ENCODE measurements around the gene SNX15.

The SNX15 gene

GRCh38 chr11:65058012-65058411 lies 30.8 kb downstream of the SNX15 start:
- no peak for DNase-seq

DNA sequence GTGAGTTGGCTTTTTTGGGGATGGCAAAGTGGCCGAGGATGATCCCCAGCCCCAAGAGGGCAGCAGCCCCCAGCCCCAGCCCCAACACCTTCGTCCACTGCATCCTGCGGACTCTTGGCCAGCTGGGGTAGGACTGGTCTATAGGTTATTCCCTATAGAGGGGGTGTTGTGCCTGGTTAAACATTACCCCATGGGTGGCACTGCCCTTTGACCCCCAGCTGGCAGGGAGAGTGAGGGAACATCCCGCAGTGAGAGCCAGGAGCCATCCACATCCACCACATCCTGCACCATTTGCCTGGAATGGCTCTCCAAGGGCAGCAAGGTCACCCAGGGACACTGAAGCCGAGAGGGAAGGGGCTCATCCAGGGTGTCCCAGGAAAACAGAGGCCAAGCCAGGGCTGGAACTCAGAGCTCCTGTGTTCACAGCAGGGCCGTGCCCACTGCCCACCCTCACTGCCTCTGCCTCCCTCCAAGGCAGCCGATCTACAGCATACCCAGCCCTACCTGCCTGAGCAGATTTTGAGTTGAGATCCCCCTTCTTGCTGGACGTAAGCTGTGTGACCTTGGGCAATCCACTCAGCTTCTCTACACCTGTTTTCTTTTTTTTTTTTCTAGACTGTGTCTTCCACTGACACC lies 31.3 kb downstream of the SNX15 start, which contains the start of gene NAALADL1:
Gene NAALADL1, minus strand, starts transcription at position 135 of the 636 bp plus-strand sequence. Its CDS starts 32 bp downstream, at position 103.
- no peak for DNase-seq

- DNase-seq: no peak
These were observed 32.3 kb downstream of the SNX15 start for GRCh38 chr11:65059523-65059922.

DNA sequence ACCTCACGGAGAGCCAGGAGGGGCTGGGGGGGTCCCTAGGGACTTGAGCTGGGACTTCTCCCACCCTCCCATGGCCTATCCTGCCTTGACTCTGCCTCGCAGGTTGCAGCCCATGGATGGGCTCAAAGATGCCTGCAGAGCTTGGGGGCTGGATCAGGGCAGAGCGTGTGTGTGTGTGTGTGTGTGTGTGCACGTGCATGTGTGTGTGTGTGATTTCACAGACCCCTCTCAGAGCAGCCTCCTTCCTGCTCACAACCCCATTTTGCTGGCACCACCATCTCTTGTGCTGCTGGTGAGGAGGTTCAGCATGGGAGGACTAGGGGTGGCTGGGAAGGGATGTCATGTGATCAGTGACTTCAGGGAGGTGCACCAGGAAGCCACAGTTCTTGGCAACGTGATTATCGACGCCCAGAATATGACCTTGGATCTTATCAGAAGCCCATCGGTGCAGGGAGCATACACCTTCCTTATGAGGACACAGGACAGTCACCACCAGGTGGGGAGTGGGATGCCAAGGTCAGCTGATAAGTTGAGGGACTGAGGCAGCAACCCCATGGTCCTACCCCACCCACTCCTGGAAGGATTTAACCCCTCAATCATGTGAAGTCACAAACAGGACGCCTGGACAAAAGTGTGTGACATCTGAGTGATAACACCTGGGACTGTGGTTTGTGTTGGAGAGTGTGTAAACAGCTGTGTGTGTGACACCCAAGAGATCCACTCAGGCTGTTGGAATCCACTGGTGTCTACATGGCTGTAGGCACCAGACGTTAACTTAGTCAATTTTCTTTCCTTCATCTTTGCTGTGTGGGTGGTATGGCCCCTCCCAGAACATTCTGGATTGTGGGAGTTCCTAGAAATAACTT lies 33.0 kb downstream of the SNX15 start:
- DNase-seq: no peak

- no peak for DNase-seq
These were observed 33.7 kb downstream of the SNX15 start for GRCh38 chr11:65060913-65061408.

GRCh38 chr11:65063532-65063931 lies 36.3 kb downstream of the SNX15 start:
- no peak for DNase-seq

DNA sequence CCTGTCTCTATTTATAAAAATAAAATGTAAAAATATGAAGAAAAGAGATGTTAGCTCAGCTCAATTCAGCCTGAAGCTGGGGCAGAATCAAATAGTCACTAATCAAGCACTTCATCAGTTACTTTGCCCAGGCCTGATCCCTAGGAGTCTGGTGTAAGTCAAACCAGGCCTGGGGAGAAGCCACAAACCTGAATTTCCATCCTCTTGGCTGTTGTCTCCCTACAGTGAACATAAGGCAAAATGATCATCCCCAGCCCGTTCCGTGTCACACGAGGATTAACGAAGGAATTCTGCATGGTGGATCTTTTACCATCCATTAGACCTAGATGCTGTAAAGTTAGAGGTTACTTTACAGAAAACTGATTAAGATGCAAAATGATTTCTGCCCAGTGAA lies 37.6 kb downstream of the SNX15 start:
- DNase-seq: no peak

- no peak for DNase-seq
These were observed 38.6 kb downstream of the SNX15 start for GRCh38 chr11:65065851-65066250.

GRCh38 chr11:65066315-65066714 lies 39.1 kb downstream of the SNX15 start:
- no peak for DNase-seq

DNA sequence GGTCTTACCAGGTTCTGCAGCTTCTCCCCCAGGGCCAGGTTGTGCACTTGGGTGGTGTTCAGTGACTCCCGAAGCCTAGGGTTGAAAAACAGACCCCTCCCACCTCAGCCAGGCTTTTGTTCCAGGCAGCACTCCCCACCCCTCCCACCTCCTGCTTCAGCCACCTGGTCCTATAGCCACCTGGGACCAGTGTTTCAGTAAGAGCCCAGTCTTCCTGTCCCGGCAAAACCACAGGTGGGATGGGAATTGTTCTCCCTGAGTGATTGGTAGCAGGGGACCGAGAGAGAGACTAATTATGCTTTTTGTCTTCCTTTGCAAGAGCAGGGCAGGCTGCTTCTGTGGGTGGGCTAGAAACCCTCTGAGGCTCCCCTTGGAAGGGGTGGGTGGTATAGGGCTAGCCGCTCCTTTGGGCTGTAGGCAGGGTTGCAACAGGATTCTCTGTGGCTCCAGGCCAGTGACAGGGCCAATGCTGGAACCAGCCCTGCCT lies 39.6 kb downstream of the SNX15 start:
- peak; percentile 6 for DNase-seq

- DNase-seq: no peak
These were observed 40.2 kb downstream of the SNX15 start for GRCh38 chr11:65067446-65067845.

- DNase-seq: no peak
These were observed 42.0 kb downstream of the SNX15 start for GRCh38 chr11:65069217-65069616.

DNA sequence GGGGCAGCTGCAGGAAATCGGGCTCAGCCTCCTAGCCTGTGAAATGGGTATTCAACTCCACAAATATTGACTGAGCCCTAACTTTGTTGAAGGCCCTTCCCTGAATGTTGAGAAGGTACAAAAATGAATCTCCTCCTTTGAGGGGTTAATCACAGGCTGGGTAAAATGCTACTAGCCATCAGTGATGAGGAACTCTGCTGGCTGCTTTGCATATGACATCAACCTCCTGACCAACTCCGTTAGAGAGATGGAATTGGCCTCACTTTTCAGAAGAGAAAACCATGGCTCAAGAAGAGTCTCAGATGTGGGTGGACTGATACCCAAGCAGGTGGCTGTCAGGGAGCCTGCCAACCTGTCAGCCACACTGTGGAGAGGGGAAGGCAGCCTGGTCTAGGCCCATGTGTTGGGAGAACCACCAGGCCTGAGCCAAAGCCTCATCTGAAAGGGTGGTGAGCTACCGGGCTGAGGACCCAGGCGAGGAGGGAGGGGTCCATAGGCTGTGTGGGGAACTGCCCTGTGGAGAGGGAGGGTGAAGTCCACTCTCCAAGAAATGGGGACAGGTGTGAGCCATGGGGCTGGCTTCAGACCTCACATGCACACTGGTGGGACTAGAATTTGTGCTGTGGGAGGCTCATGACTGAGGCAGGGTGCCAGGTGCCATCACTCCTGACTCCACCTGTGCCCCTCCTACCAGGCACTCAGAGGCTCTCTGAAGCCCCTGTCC lies 44.8 kb downstream of the SNX15 start:
- no peak for DNase-seq

- DNase-seq: no peak
These were observed 45.4 kb downstream of the SNX15 start for GRCh38 chr11:65072631-65072966.

DNA sequence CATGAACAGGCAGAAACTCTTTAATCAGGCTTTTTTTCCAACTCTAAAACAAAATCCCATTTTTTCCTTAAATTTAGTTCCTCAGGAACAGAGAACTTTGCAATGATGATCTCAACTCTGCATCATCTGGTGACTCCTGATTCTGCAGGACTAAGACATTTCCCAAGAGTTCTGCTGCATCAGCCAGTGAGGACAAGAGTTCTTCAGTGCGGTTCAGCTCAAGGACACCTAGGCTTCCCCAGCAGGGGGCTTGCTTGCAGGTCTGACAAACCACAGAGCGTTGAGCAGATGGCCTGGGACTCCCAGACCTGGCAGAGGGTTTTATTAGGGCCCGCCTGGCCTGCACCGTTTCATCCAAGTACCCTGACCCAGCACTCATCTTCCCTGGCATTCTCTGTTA lies 50.2 kb downstream of the SNX15 start:
- no peak for DNase-seq

DNA sequence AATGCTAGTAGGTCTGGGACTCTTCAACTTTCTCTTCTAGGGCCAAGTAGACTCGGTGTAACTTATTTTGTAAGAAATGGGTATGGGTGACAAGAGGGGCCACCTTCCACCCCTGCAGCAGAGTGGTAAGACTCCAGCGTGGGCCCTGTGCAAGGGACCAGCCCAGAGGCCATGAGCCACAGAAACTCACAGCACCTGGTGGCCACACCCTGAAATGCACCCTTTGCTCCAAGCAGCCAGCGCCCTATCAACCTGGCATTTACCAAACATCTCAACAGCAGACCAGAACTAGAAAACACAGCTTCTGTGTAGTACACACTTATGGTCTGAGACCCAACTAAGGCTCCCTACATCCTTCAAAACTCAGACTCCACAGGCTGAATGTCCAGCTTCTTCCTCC lies 50.9 kb downstream of the SNX15 start:
- peak; percentile 22 for DNase-seq

- DNase-seq: no peak
These were observed 51.6 kb downstream of the SNX15 start for GRCh38 chr11:65078786-65079342.

GRCh38 chr11:65083134-65083833 lies 56.0 kb downstream of the SNX15 start:
- no peak for DNase-seq

DNA sequence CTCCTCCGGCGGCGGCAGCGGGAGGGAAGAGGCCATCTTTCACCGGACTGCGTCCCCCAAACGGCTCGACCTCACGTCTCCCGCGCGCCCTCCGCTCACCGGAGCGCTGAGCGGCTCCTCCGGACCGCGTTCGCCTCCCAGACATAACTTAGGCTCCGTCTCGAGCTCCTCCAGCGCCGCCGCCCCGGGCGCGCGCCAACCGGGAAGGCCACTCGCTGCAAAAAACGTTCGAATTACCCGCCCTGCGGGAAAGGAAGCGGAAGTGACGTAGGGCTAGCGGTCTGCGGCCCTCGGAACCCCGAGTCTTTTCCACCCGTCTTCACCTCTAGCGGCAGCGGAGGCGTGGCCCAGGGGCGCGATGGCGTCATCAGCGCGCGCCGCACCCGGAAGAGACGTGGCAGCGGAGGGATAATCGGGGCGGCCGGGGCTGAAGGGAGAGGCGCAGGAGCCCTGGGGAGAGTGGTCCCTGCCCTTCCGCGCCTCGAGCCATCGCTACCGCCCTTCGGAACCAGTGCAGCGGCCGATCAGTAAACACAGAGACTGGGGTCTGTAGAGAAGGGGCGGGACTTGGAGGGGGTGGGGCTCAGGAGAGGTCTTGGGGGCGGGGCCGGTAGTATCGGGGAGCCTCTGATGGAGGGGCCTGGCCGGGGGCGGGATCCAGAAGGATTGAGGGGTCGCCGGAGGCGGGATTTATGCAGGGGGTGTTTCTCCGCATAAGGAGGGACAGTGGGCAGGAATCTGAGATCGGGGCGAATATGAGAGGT lies 56.8 kb downstream of the SNX15 start, which contains the start of the genes CDCA5 and ZFPL1:
Gene CDCA5, minus strand, starts transcription at position 207 of the 764 bp plus-strand sequence. Its CDS starts 62 bp downstream, at position 145.
Gene ZFPL1, plus strand, starts transcription at position 389 of the 764 bp plus-strand sequence. CDS start 477 bp downstream, outside the sequence.
- peak; percentile 96 for DNase-seq

- DNase-seq: no peak
These were observed 57.5 kb downstream of the SNX15 start for GRCh38 chr11:65084598-65085375.
